ENCODE measurements around the gene FIBCD1. TPM values are rescaled to one million over a fixed set of nuclear protein-coding genes. Genes with fewer than 3 reads are reported as not detected.
"Not testable (repeated sequence)": the region's sequence is repeated elsewhere in the genome, so short reads cannot be mapped to it uniquely, and the experiment has no call there.

FIBCD1 gene
- total RNA-seq, 1 donor from 2014 or later = not detected

- no peak overlapping the region for H3K27ac Mint-ChIP-seq
- no peaks in the 10 kb centered on the region for H3K4me1 Mint-ChIP-seq
- no peak for DNase-seq
- intact Hi-C loops (cut with micrococcal nuclease) = no loop called here
- no peak overlapping the region for H3K4me3 Mint-ChIP-seq
- H3K27me3 Mint-ChIP-seq = no peaks in the 10 kb centered on the region
- H3K9me3 Mint-ChIP-seq = peaks cover 5% of the 10 kb centered on the region
- peaks cover under 1% of the 10 kb centered on the region for H3K36me3 Mint-ChIP-seq (ENCODE audit: low read depth)
These were observed 24.9 kb upstream of the FIBCD1 start for GRCh38 chr9:130963916-130964315.

- Mint-ChIP-seq H3K27me3 (no peaks in the 10 kb centered on the region), H3K4me1 (no peaks in the 10 kb centered on the region), H3K36me3 (ENCODE audit: low read depth) (peaks cover 3% of the 10 kb centered on the region), H3K27ac (no peak overlapping the region), H3K4me3 (no peak overlapping the region), H3K9me3 (peaks cover 8% of the 10 kb centered on the region)
- no peak for DNase-seq
- intact Hi-C loops (cut with micrococcal nuclease) = no loop called here
These were observed 24.4 kb upstream of the FIBCD1 start for GRCh38 chr9:130963337-130963908.

GRCh38 chr9:130962418-130963316 is 23.6 kb upstream of the FIBCD1 start:
- no peak overlapping the region for H3K4me3 Mint-ChIP-seq
- no peaks in the 10 kb centered on the region for H3K27me3 Mint-ChIP-seq
- H3K36me3 Mint-ChIP-seq (ENCODE audit: low read depth) = peaks cover 5% of the 10 kb centered on the region
- H3K4me1 Mint-ChIP-seq = no peaks in the 10 kb centered on the region
- H3K27ac Mint-ChIP-seq = no peak overlapping the region
- peaks cover 14% of the 10 kb centered on the region for H3K9me3 Mint-ChIP-seq
- intact Hi-C loops (cut with micrococcal nuclease) = no loop called here
- no peak for DNase-seq

GRCh38 chr9:130961511-130962300 is 22.7 kb upstream of the FIBCD1 start:
- Mint-ChIP-seq H3K9me3 (peaks cover 14% of the 10 kb centered on the region), H3K4me3 (no peak overlapping the region), H3K27me3 (no peaks in the 10 kb centered on the region), H3K27ac (no peak overlapping the region), H3K4me1 (no peaks in the 10 kb centered on the region), H3K36me3 (ENCODE audit: low read depth) (peaks cover 5% of the 10 kb centered on the region)
- DNase-seq = no peak
- intact Hi-C loops (cut with micrococcal nuclease) = no loop called here

GRCh38 chr9:130960522-130961378 is 21.7 kb upstream of the FIBCD1 start:
- H3K27me3 Mint-ChIP-seq = no peaks in the 10 kb centered on the region
- peaks cover 14% of the 10 kb centered on the region for H3K9me3 Mint-ChIP-seq
- intact Hi-C loops (cut with micrococcal nuclease) = no loop called here
- H3K36me3 Mint-ChIP-seq (ENCODE audit: low read depth) = peaks cover 5% of the 10 kb centered on the region
- H3K4me1 Mint-ChIP-seq = no peaks in the 10 kb centered on the region
- no peak overlapping the region for H3K4me3 Mint-ChIP-seq
- no peak for DNase-seq
- no peak overlapping the region for H3K27ac Mint-ChIP-seq

GRCh38 chr9:130959809-130960334 is 20.8 kb upstream of the FIBCD1 start:
- no peak overlapping the region for H3K27ac Mint-ChIP-seq
- H3K27me3 Mint-ChIP-seq = no peaks in the 10 kb centered on the region
- H3K36me3 Mint-ChIP-seq (ENCODE audit: low read depth) = peaks cover 5% of the 10 kb centered on the region
- no peak overlapping the region for H3K4me3 Mint-ChIP-seq
- no peaks in the 10 kb centered on the region for H3K4me1 Mint-ChIP-seq
- intact Hi-C loops (cut with micrococcal nuclease) = no loop called here
- peaks cover 14% of the 10 kb centered on the region for H3K9me3 Mint-ChIP-seq
- DNase-seq = no peak

- H3K27me3 Mint-ChIP-seq; H3K36me3 Mint-ChIP-seq (ENCODE audit: low read depth); H3K27ac Mint-ChIP-seq; DNase-seq; H3K4me3 Mint-ChIP-seq; H3K4me1 Mint-ChIP-seq; intact Hi-C loops (cut with micrococcal nuclease): not testable (repeated sequence)
- peaks cover 14% of the 10 kb centered on the region for H3K9me3 Mint-ChIP-seq
These were observed 19.5 kb upstream of the FIBCD1 start for GRCh38 chr9:130958564-130958963.

GRCh38 chr9:130957451-130958203 is 18.6 kb upstream of the FIBCD1 start:
- Mint-ChIP-seq H3K4me3 (no peak overlapping the region), H3K36me3 (ENCODE audit: low read depth) (peaks cover 5% of the 10 kb centered on the region), H3K4me1 (no peaks in the 10 kb centered on the region), H3K9me3 (peaks cover 14% of the 10 kb centered on the region), H3K27me3 (no peaks in the 10 kb centered on the region), H3K27ac (no peak overlapping the region)
- DNase-seq = no peak
- intact Hi-C loops (cut with micrococcal nuclease) = no loop called here

- Mint-ChIP-seq H3K27ac (no peak overlapping the region), H3K36me3 (ENCODE audit: low read depth) (peaks cover 5% of the 10 kb centered on the region), H3K4me1 (no peaks in the 10 kb centered on the region), H3K4me3 (no peak overlapping the region), H3K9me3 (peaks cover 14% of the 10 kb centered on the region), H3K27me3 (no peaks in the 10 kb centered on the region)
- intact Hi-C loops (cut with micrococcal nuclease) = no loop called here
- DNase-seq = no peak
These were observed 17.8 kb upstream of the FIBCD1 start for GRCh38 chr9:130956636-130957450.

- intact Hi-C loops (cut with micrococcal nuclease) = no loop called here
- no peak overlapping the region for H3K27ac Mint-ChIP-seq
- H3K4me3 Mint-ChIP-seq = no peak overlapping the region
- H3K4me1 Mint-ChIP-seq = no peaks in the 10 kb centered on the region
- H3K9me3 Mint-ChIP-seq = peaks cover 14% of the 10 kb centered on the region
- no peaks in the 10 kb centered on the region for H3K27me3 Mint-ChIP-seq
- H3K36me3 Mint-ChIP-seq (ENCODE audit: low read depth) = peaks cover 5% of the 10 kb centered on the region
- DNase-seq = no peak
These were observed 17.0 kb upstream of the FIBCD1 start for GRCh38 chr9:130955947-130956621.

- H3K4me3 Mint-ChIP-seq; intact Hi-C loops (cut with micrococcal nuclease); DNase-seq; H3K36me3 Mint-ChIP-seq (ENCODE audit: low read depth); H3K27me3 Mint-ChIP-seq; H3K4me1 Mint-ChIP-seq; H3K27ac Mint-ChIP-seq: not testable (repeated sequence)
- H3K9me3 Mint-ChIP-seq = peaks cover 11% of the 10 kb centered on the region
These were observed 15.9 kb upstream of the FIBCD1 start for GRCh38 chr9:130954925-130955324.

GRCh38 chr9:130954317-130954716 is 15.3 kb upstream of the FIBCD1 start:
- Mint-ChIP-seq H3K4me3 (no peak overlapping the region), H3K9me3 (peaks cover 12% of the 10 kb centered on the region), H3K4me1 (no peaks in the 10 kb centered on the region), H3K27me3 (peaks cover 2% of the 10 kb centered on the region), H3K36me3 (ENCODE audit: low read depth) (peaks cover 5% of the 10 kb centered on the region), H3K27ac (no peak overlapping the region)
- intact Hi-C loops (cut with micrococcal nuclease) = no loop called here
- DNase-seq = no peak

Data from activated CD4-positive, alpha-beta T cell treated with anti-CD3 and anti-CD28 coated beads, Interleukin-2, amount 10 ng/mL, durations not matched to agents 24 days and 14 days (primary cell).